Measurements from ENCODE around the gene DOCK3.

GRCh38 chr3:51270559-51270958 is 595.8 kb downstream of the DOCK3 start:
- TF ChIP-seq CTCF (IDR thresholded peaks at IDR 0.05; ENCODE audit: low read depth, low read length) (no peak), EZH2phosphoT487 (IDR thresholded peaks at IDR 0.05; ENCODE audit: low read depth) (no peak)
